NCI-H1694 (cell line): ENCODE results near the gene GINS3.

Experiments
- DNase-seq: peaks from one replicate; lab custom pipeline; 2025; lab: John Stamatoyannopoulos, UW

GINS3 gene

GRCh38 chr16:58425756-58426494, 33.7 kb downstream of the GINS3 start:
- no peak for DNase-seq

- no peak for DNase-seq
Observed at GRCh38 chr16:58426966-58427365, 34.7 kb downstream of the GINS3 start.

DNA sequence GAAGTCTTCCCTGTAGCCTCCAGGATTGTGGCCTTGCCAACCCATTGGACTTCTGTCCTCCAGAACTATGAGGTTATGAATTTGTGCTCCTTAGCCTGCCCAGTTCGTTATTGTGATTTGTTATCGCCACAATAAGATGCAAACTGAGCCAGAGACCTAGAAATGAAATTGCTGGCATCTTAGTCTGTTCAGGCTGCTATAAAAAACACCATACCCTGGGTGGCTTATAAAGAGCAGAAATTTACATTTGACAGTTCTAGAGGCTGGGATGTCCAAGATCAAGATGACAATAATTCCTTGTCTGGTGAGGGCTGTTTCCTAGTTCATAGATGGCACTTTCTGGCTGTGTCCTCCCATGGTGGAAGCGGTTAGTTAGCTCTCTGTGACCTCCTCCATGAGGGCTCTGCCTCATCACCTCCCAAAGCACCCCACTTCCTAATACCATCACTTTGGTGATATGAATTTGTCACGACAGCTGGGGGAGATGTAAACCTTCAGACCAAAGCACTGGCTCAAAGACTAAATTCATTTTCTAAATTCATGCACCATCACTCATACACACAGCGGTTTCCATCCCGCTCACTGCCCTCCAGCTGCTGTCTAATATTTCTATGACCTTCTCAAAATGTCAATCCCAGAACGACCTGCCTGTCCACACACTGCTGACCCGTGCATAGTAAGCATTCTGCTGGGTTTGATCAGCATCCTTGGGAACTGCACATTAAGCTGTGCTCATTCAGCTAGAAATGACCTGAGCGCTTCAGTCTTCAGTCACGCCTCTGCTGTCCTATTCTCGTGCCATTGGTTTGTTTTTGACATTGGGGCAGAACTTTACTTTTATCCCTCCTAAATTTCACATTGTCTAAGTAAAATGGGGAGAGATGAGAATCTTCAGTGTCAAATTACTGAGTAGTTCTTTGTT, 36.6 kb downstream of the GINS3 start:
- no peak for DNase-seq

GRCh38 chr16:58430718-58431117, 38.4 kb downstream of the GINS3 start:
- DNase-seq, result no peak

GRCh38 chr16:58433569-58433951, 41.3 kb downstream of the GINS3 start:
- DNase-seq, result no peak

- no peak for DNase-seq
Observed at GRCh38 chr16:58435779-58436178, 43.5 kb downstream of the GINS3 start.

- DNase-seq, result no peak
Observed at GRCh38 chr16:58440131-58440530, 47.9 kb downstream of the GINS3 start.

- DNase-seq, result no peak
Observed at GRCh38 chr16:58442547-58442946, 50.3 kb downstream of the GINS3 start.

DNA sequence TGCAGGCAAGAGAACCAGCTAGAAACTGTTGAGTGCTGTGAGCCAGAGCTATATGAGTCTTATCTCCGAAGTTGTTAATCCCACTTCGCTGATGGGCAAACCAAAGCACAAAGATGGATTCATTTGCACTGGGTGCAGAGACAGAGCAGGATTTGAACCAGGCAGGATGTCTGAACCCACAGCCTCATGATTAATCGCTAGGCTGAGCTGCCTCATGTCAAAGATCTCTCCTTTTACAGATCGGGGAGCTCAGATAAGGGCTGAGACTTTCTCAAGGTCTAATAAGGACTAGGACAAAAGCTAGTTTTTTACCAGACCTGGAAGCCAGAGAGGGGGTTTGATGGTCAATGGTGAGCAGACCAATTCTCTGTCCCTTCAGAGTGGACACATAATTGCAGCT, 51.5 kb downstream of the GINS3 start:
- DNase-seq, result no peak

DNA sequence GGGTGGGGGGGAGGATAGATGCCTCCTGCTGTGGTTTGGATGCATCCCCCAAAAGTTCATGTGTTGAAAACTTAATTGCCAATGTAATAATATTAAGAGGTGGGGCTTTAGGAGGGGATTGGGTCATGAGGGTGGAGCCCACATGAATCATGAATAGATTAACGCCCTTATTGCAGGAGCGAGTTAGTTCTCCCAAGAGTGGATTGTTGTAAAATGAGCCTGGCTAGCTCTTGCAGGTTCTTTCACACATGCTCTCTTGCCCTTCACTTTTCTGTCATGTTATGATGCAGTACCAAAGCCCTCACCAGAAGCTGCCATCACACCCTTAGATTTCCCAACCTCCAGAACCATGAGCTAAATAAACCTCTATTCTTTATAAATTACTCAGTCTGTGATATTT, 52.0 kb downstream of the GINS3 start:
- DNase-seq, result no peak

GRCh38 chr16:58448890-58449289, 56.6 kb downstream of the GINS3 start:
- DNase-seq, result no peak

DNA sequence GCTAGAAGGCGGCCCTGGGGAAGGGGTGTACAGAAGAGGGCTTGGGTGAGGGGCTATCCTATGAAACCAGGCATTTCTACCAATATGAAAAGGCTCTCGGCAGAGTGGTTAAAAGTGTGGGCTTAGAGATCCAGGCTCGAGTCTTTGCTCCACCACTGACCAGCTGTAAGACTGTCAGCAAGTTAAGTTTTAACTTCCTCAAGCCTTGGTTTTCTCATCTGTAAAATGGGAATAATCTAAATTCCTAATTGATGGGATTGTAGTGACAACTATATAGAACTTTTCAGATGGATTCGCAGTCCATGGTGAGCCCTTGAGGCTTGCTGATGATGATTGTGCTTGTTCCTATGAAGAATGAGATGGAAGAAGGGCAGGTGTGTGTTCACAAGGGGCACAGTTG, 57.0 kb downstream of the GINS3 start:
- no peak for DNase-seq

- DNase-seq, result no peak
Observed at GRCh38 chr16:58449768-58450167, 57.5 kb downstream of the GINS3 start.

DNA sequence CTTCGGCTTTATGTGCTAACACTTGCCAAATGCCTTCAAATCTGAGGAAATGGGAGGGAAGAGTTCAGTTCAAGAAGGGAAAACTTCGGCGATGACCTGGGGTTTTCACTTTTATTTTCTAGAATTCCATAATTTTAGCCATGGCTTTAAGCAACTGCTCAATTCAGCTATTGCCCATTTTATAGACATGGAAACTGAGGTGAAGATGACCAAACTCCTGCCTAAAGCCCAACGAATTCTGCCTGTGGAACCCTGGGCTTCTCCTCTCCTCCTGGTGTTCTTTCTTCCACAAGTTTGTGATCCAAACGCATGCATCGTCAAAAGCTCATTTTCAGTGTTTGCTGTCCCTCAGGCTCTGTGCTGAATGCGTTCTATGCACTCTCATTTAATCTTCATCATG, 58.3 kb downstream of the GINS3 start:
- DNase-seq, result no peak

DNA sequence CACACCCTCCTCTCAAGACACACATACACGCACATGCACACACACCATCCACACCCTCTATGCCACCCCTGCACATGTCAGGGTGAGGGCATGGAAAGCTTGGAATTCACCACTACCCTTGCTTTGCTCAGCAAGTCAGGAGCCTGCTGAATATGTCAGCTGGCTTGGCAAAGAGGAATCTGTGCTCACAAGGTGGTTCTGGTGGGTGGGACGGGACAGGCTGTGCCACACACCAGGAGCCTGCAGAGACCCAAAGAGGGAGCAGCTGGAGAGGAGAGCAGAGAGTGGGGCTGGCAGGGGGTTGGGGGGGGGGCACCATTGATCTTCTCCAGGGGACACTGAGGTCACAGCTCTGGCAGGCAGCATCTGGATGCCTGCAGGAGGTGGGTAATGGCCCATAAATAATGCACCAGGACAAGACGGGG, 59.0 kb downstream of the GINS3 start:
- no peak for DNase-seq

GRCh38 chr16:58451945-58452401, 59.7 kb downstream of the GINS3 start:
- no peak for DNase-seq

DNA sequence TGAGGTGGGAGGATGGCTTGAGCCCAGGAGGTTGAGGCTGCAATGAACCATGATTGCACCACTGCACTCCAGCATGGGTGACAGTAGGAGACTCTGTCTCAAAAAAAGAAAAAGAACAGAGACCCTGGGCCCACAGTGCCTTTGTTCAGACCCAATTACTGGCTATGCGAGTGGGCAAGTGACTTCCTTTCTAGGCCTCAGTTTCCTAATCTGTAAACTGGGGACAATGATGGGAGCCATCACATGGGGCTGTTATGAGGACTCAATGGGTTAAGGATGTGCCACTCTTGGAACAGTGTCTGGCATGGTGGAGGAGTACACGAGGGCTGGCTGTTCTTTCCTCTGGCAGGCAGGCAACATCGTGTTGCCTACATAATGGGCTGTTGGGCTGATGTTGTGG, 60.4 kb downstream of the GINS3 start:
- DNase-seq, result no peak

DNA sequence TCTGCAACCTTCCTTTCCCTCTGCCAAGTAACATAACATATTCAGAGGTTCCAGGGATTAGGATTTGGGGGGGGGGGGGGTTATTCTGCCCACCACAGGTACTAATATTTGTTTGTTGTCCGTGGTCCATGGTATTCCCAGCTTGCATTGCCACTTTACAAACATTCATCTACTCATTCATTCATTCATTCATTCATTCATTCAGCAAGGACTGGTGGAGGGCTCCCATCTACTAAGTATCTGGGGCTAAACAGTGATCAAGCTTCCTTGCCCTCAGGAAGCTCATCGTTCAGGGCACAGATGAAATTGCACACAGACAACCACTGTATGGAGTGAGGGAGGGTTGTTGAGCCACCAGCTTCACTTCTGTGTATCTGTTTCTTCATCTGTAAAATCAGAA, 61.9 kb downstream of the GINS3 start:
- DNase-seq, result no peak

DNA sequence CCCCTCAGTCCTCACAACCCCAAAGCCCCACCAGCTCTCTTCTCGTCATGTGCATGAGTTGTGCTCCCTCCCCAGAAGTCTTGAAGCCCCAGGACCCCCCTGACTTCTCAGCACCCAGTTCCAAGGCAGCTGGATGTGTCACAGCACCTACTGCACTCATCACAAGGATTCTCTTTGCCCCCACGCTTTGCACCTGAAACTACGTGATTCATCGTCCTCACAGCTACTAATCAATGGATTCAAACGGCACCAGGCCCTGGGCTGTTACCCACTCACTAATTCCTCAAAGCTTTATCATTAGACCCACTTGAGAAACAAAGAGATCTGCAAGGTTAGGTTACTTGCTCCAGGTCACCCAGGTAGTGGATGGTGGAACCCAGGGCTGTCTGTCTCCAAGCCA, 62.6 kb downstream of the GINS3 start:
- no peak for DNase-seq
